Endothelial cell of umbilical vein (primary cell): ENCODE results near the gene KRCC1. TPM values are rescaled to one million over a fixed set of nuclear protein-coding genes. Genes with fewer than 3 reads are reported as not detected.
A peak's percentile ranks its signal among the peaks of the same experiment; 100 is the strongest.

Experiments
- BruUV-seq: library from RNA; stranded (reverse); fragments of 400-500 nt; replicated peaks from 2 replicates; lab custom pipeline; 2021; lab: Mats Ljungman, UMichigan
- CTCF ChIA-PET: fragments of 300-600, 350-600 bp; sonication (Branson Sonifier 250); formaldehyde crosslinking; loops from one replicate; lab custom pipeline; 2021; ENCODE audit warnings: antibody characterized with exemption, inconsistent platforms; lab: Charles Lee
- POLR2A ChIA-PET: fragments of 300-600, 350-600 bp; sonication (Branson Sonifier 250); formaldehyde crosslinking; loops from one replicate; lab custom pipeline; 2021; ENCODE audit warnings: antibody characterized with exemption, inconsistent platforms; lab: Charles Lee
- DNase-seq: peaks from one replicate; pipeline ENCODE4 v3.0.0-alpha.2; 2011; ENCODE audit warnings: low read depth, low spot score
- FAIRE-seq: peaks from 2 replicates; lab custom pipeline; 2011; peaks lifted over from hg19 to GRCh38; lab: Jason Lieb, UNC
- H2AFZ ChIP-seq: 2 replicates; pipeline ENCODE4 v1.6.0; 2012; ENCODE audit warnings: low read depth, low read length, control low read depth, inconsistent platforms
- H3K27ac ChIP-seq: 2 replicates; pipeline ENCODE4 v1.5.1; 2011; ENCODE audit warnings: low read depth, mild to moderate bottlenecking, control low read depth, low read length, moderate library complexity; ENCODE audit not compliant: insufficient read depth
- H3K27me3 ChIP-seq, 2 experiments: 2 replicates each; pipeline versions ENCODE4 v1.6.0 to v1.6.1; 2011; ENCODE audit warnings: low read length in 2 of 2, mixed read lengths in 1 of 2; ENCODE audit not compliant: control insufficient read depth in 2 of 2, insufficient read depth in 2 of 2
- H3K36me3 ChIP-seq, 2 experiments: 2 replicates in 1 of 2; 3 replicates in 1 of 2; pipeline ENCODE4 v1.5.1; 2011; ENCODE audit warnings: low read length in 2 of 2, mild to moderate bottlenecking in 1 of 2, moderate library complexity in 1 of 2; ENCODE audit not compliant: control insufficient read depth in 2 of 2, insufficient read depth in 2 of 2; ENCODE audit errors: extremely low read depth in 1 of 2
- H3K4me1 ChIP-seq: 3 replicates; pipeline ENCODE4 v1.5.1; 2011; ENCODE audit warnings: mild to moderate bottlenecking, low read length; ENCODE audit not compliant: control insufficient read depth, insufficient read depth; ENCODE audit errors: extremely low read depth
- H3K4me2 ChIP-seq: 2 replicates; pipeline ENCODE4 v1.6.1; 2011; ENCODE audit warnings: low read length, control low read depth, mixed read lengths; ENCODE audit not compliant: insufficient read depth
- H3K4me3 ChIP-seq, 3 experiments: fragments of 200-600 bp in 1 of 3; sonication (generic), shearing (Covaris generic) in 1 of 3; replicated peaks in 1 of 3; 2 replicates each; pipeline ENCODE4 v1.5.1; 2011 to 2016; ENCODE audit warnings: control low read depth in 3 of 3, low read length in 3 of 3, mild to moderate bottlenecking in 2 of 3, inconsistent platforms in 1 of 3, low read depth in 1 of 3, moderate library complexity in 1 of 3; ENCODE audit not compliant: insufficient read depth in 1 of 3
- H3K79me2 ChIP-seq: 2 replicates; pipeline ENCODE4 v1.6.0; 2012; ENCODE audit warnings: low read length, inconsistent platforms; ENCODE audit not compliant: control insufficient read depth, insufficient read depth
- H3K9ac ChIP-seq: replicated peaks from 2 replicates; pipeline ENCODE3; 2011; ENCODE audit warnings: low read length, control low read depth; ENCODE audit not compliant: insufficient read depth; ENCODE audit errors: extremely low read depth
- H3K9me1 ChIP-seq: replicated peaks from 3 replicates; pipeline ENCODE4 v1.6.0; 2011; ENCODE audit warnings: mild to moderate bottlenecking, low read length; ENCODE audit not compliant: control insufficient read depth, insufficient read depth; ENCODE audit errors: extremely low read depth
- H3K9me3 ChIP-seq: replicated peaks from 2 replicates; pipeline ENCODE4 v1.5.1; 2012; ENCODE audit warnings: low read length, inconsistent platforms; ENCODE audit not compliant: control insufficient read depth, insufficient read depth
- H4K20me1 ChIP-seq: replicated peaks from 2 replicates; pipeline ENCODE3; 2011; ENCODE audit warnings: mild to moderate bottlenecking, low read length; ENCODE audit not compliant: control insufficient read depth, insufficient read depth; ENCODE audit errors: extremely low read depth
- EZH2 ChIP-seq: IDR thresholded peaks from 2 replicates; pipeline ENCODE4 v1.6.1; 2012; ENCODE audit warnings: borderline replicate concordance, low read depth, mild to moderate bottlenecking, moderate library complexity, low read length, inconsistent platforms; ENCODE audit not compliant: severe bottlenecking
- FOS ChIP-seq: IDR thresholded peaks from 2 replicates; pipeline ENCODE4 v1.6.1; 2011; ENCODE audit warnings: mild to moderate bottlenecking, low read length, moderate library complexity, borderline replicate concordance; ENCODE audit not compliant: insufficient read depth
- GATA2 ChIP-seq: IDR thresholded peaks from 2 replicates; pipeline ENCODE4 v1.7.0; 2011; ENCODE audit warnings: low read depth, mild to moderate bottlenecking, moderate library complexity, mixed read lengths, low read length; ENCODE audit not compliant: insufficient read length, insufficient read depth
- JUN ChIP-seq: IDR thresholded peaks from 2 replicates; pipeline ENCODE4 v1.6.1; 2011; ENCODE audit warnings: borderline replicate concordance, low read depth; ENCODE audit not compliant: insufficient read length, insufficient read depth
- MYC ChIP-seq: IDR thresholded peaks from one replicate; pipeline ENCODE4 v1.6.1; 2011; ENCODE audit warnings: mild to moderate bottlenecking, low read depth, low read length
- POLR2A ChIP-seq: IDR thresholded peaks from 2 replicates; pipeline ENCODE4 v1.6.1; 2012; ENCODE audit warnings: low read depth, mild to moderate bottlenecking, control low read depth, low read length
- POLR2AphosphoS5 ChIP-seq: IDR thresholded peaks from 2 replicates; pipeline ENCODE4 v1.6.1; 2012; ENCODE audit warnings: low read depth, mild to moderate bottlenecking, control low read depth, low read length, moderate library complexity; ENCODE audit not compliant: insufficient read depth
- dilution Hi-C: fragments of 300-500 bp; cut with MboI; formaldehyde crosslinking; loops from one replicate; pipeline ENCODE4 v1.15.0; 2019; ENCODE audit warnings: low sequenced_read_pairs; ENCODE audit not compliant: extremely low pct_ligation_motif_present
- intact Hi-C: fragments of 100-400 bp; cut with micrococcal nuclease; formaldehyde crosslinking; loops from one replicate; pipeline ENCODE4 v1.10.0; 2022
- polyA plus RNA-seq, 4 experiments: library from polyadenylated mRNA; depleted of rRNA in 3 of 4; stranded (reverse) in 3 of 4; unstranded in 1 of 4; fragments of >200 nt; gene quantifications; 2 replicates each; pipeline versions ENCODE4 v1.2.1 to v1.2.3, GENCODE V29; 2011 to 2012; ENCODE audit warnings: missing spikeins in 1 of 4
- total RNA-seq: library from RNA; stranded (reverse); gene quantifications from 2 replicates; pipeline ENCODE4 v1.2.3, GENCODE V29; 2021
- TF ChIP-seq, protein P1 (sequence below): IDR thresholded peaks from 2 replicates; pipeline ENCODE4 v1.6.1; 2011; ENCODE audit not compliant: insufficient read depth, insufficient read length
- TF ChIP-seq, protein P2 (sequence below), 2 donors: IDR thresholded peaks; 1 replicate in 1 of 2; 2 replicates in 1 of 2; pipeline ENCODE4 v1.5.1; 2011; ENCODE audit warnings: low read length in 2 of 2, mild to moderate bottlenecking in 2 of 2, moderate library complexity in 2 of 2, control low read depth in 1 of 2, inconsistent platforms in 1 of 2, low read depth in 1 of 2; ENCODE audit not compliant: insufficient read depth in 1 of 2; ENCODE audit errors: extremely low read depth in 1 of 2

Gene KRCC1
- total and polyA plus RNA-seq, 2 donors (not counting 3 experiments of a cell fraction or from before 2014, with no cell fraction given) = 7.4 to 15.0 TPM

DNA sequence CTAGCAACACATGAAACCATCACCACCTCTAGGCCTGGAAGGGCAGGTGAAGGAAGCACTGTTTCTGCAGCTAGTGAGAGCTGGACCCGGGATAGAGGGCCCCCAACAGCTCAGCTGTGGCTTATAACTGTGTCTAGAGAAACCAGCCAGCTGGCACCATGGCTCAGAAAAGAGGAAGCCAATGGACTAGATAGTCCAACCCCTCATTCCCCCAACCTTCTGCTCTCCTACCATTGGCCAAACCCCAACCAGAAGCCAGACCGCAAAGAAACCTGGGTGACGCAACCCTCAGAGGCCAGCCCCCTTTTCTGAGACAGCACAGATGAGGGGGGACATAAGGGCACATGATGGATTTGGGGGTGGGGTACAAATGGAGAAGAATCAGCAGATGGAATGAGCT is 36.4 kb upstream of the KRCC1 start:
- FAIRE-seq (no peak), DNase-seq (no peak)
- Histone ChIP-seq H3K9ac (no peak overlapping the region), H3K36me3 (no peaks in the 10 kb centered on the region), H3K27me3 (no peaks in the 10 kb centered on the region), H3K4me2 (no peak overlapping the region), H3K27ac (no peak overlapping the region), H4K20me1 (no peaks in the 10 kb centered on the region), H2AFZ (no peak overlapping the region), H3K4me1 (no peaks in the 10 kb centered on the region), H3K4me3 (no peak overlapping the region), H3K9me3 (no peaks in the 10 kb centered on the region), H3K79me2 (no peaks in the 10 kb centered on the region), H3K9me1 (no peaks in the 10 kb centered on the region)
- CTCF ChIA-PET = interaction anchor here (1.0 kb wide), 1 partner anchor 8 kb away, joined by 3 read pairs; no protein-coding TSS in a partner anchor
- dilution Hi-C loops (no loop called here), intact Hi-C loops (no loop called here)
- BruUV-seq = no TSS peak
- TF ChIP-seq FOS (no peak), GATA2 (no peak), POLR2A (no peak), MYC (no peak)
- TF ChIP-seq, protein P1, sequence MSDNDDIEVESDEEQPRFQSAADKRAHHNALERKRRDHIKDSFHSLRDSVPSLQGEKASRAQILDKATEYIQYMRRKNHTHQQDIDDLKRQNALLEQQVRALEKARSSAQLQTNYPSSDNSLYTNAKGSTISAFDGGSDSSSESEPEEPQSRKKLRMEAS = no peak
- POLR2A ChIA-PET = no interaction called here

DNA sequence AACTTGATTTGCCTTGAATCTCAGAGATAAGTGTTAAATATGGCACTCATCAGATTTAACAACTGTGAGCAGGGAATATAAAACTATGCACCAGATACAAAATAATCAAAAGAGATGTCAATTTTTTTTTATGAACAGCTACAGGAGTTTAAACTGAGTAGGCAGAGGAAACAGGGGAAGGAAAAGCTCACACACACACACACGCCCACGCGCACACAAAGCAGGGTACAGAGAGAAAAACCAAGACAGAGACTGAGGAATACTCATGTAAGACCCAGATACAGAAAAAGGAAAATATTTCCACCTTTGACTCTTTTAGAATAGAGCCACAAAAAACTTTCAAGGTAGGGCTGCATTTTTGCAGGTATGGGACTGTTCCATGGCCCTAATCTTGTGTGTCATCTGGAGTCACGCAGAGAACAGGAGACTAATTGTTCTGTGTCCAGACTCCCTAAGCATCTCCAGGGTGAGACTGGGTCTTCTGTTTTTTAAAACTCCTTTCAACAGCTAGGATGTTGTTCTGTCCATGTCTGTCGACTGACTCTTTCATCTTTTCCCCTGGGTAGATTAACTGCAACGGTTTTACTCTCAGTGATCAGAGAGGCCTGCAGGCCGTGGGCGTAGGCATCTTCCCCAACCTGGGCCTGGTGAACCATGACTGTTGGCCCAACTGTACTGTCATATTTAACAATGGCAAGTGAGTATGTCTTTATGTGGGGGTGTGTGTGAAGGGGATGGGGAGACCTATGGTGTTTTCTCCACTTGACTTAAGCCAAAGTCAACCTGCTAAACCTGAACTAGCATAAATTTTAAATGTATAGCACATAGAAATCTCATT is 35.1 kb upstream of the KRCC1 start:
- Histone ChIP-seq H3K79me2 (no peaks in the 10 kb centered on the region), H3K9me1 (no peaks in the 10 kb centered on the region), H3K4me2 (no peak overlapping the region), H3K27me3 (no peaks in the 10 kb centered on the region), H3K27ac (no peak overlapping the region), H2AFZ (no peak overlapping the region), H3K36me3 (no peaks in the 10 kb centered on the region), H3K4me3 (no peak overlapping the region), H3K4me1 (no peaks in the 10 kb centered on the region), H3K9ac (no peak overlapping the region), H3K9me3 (no peaks in the 10 kb centered on the region), H4K20me1 (no peaks in the 10 kb centered on the region)
- intact Hi-C loops = no loop called here
- ChIA-PET POLR2A (no interaction called here), CTCF (interaction anchor here (2.2 kb wide), 1 partner anchor 31 kb away, joined by 7 read pairs; no protein-coding TSS in a partner anchor)
- FAIRE-seq (no peak), DNase-seq (peak; percentile 18)
- dilution Hi-C loops = no loop called here
- no TSS peak for BruUV-seq
- TF ChIP-seq GATA2 = no peak
- TF ChIP-seq, protein P1 = no peak
- TF ChIP-seq, protein P2, sequence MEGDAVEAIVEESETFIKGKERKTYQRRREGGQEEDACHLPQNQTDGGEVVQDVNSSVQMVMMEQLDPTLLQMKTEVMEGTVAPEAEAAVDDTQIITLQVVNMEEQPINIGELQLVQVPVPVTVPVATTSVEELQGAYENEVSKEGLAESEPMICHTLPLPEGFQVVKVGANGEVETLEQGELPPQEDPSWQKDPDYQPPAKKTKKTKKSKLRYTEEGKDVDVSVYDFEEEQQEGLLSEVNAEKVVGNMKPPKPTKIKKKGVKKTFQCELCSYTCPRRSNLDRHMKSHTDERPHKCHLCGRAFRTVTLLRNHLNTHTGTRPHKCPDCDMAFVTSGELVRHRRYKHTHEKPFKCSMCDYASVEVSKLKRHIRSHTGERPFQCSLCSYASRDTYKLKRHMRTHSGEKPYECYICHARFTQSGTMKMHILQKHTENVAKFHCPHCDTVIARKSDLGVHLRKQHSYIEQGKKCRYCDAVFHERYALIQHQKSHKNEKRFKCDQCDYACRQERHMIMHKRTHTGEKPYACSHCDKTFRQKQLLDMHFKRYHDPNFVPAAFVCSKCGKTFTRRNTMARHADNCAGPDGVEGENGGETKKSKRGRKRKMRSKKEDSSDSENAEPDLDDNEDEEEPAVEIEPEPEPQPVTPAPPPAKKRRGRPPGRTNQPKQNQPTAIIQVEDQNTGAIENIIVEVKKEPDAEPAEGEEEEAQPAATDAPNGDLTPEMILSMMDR (IDR thresholded peaks at IDR 0.05; ENCODE audit: extremely low read depth in 1 of 2, insufficient read depth in 1 of 2, low read depth in 1 of 2, low read length in 2 of 2) = no peak
- TF ChIP-seq POLR2AphosphoS5 = no peak
- no peak for TF ChIP-seq JUN
- no peak for TF ChIP-seq MYC
- no peak for TF ChIP-seq EZH2
- no peak for TF ChIP-seq POLR2A
- TF ChIP-seq FOS = no peak
